Activated CD4-positive, alpha-beta T cell treated with anti-CD3 and anti-CD28 coated beads for 4 hours (primary cell): ENCODE results near the gene RPS6KC1.
"Not testable (repeated sequence)": the region's sequence is repeated elsewhere in the genome, so short reads cannot be mapped to it uniquely, and the experiment has no call there.

Experiments
- DNase-seq, 2 donors: peaks; one replicate each; pipeline ENCODE4 v3.0.0-alpha.2; 2020

Gene RPS6KC1

DNA sequence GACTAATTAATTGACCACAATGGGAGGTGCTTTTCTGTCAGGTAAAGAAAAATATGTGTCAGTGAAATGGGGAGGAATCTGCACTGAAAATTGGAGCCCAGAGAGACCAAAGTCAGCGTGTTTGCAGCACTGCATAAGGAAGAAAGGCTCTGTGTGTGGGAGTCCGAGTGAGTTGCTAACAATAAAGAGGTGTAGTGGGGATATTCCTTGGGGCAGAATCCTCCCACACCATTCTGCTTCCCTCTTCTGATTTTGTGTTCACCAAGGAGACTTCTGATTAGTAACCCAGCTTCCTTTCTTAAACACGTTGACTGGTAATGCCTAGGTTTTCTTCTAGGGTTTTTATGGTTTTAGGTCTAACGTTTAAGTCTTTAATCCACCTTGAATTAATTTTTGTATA, 240.5 kb downstream of the RPS6KC1 start:
- no peak for DNase-seq

GRCh38 chr1:213292614-213293013, 241.6 kb downstream of the RPS6KC1 start:
- no peak for DNase-seq

GRCh38 chr1:213295860-213296259, 244.8 kb downstream of the RPS6KC1 start:
- DNase-seq, result no peak

- DNase-seq, result no peak
These were observed 245.5 kb downstream of the RPS6KC1 start for GRCh38 chr1:213296558-213296957.

DNA sequence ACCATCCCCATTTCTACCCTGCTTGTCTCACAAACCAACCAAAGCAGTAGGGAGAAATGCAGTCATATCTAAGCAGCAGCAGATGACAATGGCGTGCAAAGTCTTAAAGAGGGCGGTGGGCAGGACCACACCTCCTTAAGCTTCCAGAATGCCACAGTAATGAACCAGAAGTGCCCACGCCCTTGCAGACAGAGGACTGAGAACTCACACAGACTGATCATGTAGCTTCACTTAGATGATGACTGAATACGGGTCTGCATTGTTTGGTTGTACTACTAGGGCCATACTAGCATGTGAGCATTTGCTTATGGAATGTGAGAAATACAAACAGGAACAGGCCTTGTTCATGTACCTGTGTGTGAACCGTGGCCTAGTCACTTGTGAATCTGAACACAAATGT, 246.0 kb downstream of the RPS6KC1 start:
- DNase-seq, result no peak

- no peak for DNase-seq
These were observed 249.4 kb downstream of the RPS6KC1 start for GRCh38 chr1:213300433-213300832.

GRCh38 chr1:213301524-213301923, 250.5 kb downstream of the RPS6KC1 start:
- not testable (repeated sequence) for DNase-seq

GRCh38 chr1:213303286-213303685, 252.2 kb downstream of the RPS6KC1 start:
- no peak for DNase-seq

GRCh38 chr1:213315571-213315970, 264.5 kb downstream of the RPS6KC1 start:
- DNase-seq, result no peak

DNA sequence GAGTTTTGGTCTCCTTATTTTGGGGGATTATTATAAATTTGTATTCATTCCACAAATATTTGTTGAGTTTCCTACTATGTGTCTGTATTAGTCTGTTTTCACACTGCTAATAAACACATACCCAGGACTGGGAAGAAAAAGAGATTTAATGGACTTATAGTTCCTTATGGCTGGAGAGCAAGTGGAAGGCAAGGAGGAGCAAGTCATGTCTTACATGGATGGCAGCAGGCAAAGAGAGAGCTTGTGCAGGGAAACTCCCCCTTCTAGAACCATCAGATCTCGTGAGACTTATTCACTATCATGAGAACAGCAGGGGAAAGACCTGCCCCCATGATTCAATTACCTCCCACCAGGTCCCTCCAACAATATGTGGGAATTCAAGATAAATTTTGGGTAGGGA, 267.4 kb downstream of the RPS6KC1 start:
- not testable (repeated sequence) for DNase-seq

GRCh38 chr1:213320191-213320870, 269.3 kb downstream of the RPS6KC1 start:
- no peak for DNase-seq
